T47D (cell line): Measurements from ENCODE around the gene CLRN1.

ENCODE experiments used
- DNase-seq, 2 experiments: peaks; one replicate each; pipeline versions ENCODE4 v3.0.0 to v3.0.0-alpha.2; 2011 to 2012; ENCODE audit warnings: low read depth in 1 of 2, low spot score in 1 of 2
- JUND ChIP-seq: IDR thresholded peaks from 2 replicates; pipeline ENCODE4 v1.6.1; 2012; ENCODE audit warnings: low read depth
- in situ Hi-C: cut with HindIII; loops from 2 replicates; pipeline ENCODE4 v1.10.0; 2016; ENCODE audit warnings: low sequenced_read_pairs, low pct_unique_long_range_greater_than_20kb

Gene CLRN1

DNA sequence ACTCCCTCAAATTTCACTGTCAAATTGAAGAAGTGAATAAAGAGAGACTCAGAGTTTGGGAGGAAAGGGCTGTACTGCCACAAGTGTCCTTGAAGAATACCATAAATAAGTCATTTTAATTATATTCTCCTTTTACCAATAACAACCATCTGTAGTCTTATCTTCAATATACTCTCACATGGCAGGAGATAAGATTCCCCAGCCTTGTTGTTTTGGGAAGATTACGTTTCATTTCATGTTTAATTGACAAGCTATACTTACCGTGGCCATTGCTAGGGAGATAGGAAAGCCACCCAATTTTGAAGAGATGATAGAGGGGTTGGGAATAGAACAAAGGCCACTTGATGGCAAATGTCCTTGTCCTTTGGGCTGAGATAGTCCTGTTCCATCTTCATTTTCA lies 69.5 kb downstream of the CLRN1 start:
- no peak for DNase-seq
- in situ Hi-C loops, result no loop called here
- no peak for TF ChIP-seq JUND

GRCh38 chr3:150901793-150902192 lies 70.7 kb downstream of the CLRN1 start:
- in situ Hi-C loops, result no loop called here
- TF ChIP-seq JUND, result no peak
- DNase-seq, result no peak

DNA sequence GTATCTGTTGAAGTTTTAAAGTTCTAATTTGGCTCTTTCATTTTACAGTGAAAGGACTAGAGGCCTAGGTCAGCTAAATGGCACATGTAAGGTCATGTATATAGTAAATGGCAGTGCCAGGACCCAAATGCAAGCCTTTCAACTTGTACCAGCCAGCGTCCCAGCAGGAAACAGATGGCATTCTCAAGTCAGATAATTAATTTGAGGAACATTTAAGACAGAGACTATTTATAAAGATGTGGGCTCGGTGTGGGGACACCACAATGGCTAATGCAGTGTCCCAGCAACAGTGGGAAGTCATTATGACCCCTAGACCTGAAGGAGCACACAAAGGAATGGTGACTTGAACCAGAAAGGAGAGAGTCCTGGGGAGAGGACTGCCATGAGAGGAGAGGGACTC lies 73.4 kb downstream of the CLRN1 start:
- in situ Hi-C loops, result no loop called here
- no peak for TF ChIP-seq JUND
- no peak for DNase-seq

- no peak for TF ChIP-seq JUND
- in situ Hi-C loops, result no loop called here
- DNase-seq, result no peak
Measured at GRCh38 chr3:150898046-150898754, 74.3 kb downstream of the CLRN1 start.

- in situ Hi-C loops, result no loop called here
- no peak for DNase-seq
- TF ChIP-seq JUND, result no peak
Measured at GRCh38 chr3:150897592-150897991, 74.9 kb downstream of the CLRN1 start.

DNA sequence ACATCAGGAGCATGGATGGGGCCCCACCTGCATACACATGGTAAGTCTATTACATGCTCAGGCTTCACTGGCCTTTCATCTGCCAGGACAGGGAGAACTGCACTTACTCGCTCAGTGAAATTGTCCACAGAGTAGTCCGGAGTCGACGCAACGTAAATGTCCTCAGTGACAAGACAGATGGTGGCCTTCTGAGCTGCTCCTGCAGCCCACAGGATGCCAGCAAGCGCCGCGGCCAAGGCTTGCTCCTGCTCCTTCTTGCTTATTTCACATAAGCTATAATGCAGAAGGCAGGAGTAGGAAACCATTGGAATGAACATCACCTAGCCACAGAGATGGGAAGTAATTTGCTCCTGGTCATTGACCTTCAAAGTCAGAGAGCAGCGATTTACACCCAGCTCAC lies 81.7 kb downstream of the CLRN1 start:
- TF ChIP-seq JUND, result no peak
- DNase-seq, result no peak
- in situ Hi-C loops, result no loop called here

DNA sequence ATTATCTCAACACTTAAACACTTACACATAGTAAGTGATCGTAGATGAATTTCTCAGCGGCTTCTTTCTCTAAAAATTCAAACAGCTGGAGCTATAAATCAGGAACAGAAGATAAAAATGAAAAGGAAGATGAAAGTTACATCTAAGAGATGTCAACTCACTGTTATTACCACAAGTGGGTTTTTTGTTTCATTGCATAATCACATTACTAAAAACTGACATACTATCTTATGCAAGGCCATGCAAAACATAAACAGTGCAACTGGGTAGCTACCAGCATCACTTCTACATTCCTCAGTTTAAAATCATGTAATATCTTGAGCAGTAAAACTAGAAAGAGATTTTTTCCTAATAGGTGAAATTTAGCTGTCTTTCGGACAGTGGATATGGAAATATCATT lies 82.2 kb downstream of the CLRN1 start:
- no peak for TF ChIP-seq JUND
- no peak for DNase-seq
- in situ Hi-C loops, result no loop called here

DNA sequence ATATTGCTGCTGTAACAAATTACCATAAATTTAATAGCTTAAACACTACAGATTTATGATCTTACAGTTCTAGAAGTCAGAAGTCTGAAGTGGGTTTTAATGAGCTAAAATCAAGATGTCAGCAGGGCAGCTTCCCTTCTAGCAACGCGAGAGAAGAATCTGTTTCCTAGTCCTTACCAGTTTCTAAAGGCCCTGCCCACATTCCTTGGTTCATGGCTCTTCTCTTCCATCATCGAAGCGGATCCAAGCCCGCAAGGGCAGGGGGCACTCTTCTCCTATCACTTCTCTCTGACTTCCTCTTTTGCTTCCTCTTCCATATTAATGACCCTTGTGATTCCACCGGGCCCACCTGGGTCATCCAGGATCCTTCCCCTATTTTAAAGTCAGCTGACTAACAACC lies 83.4 kb downstream of the CLRN1 start:
- no peak for TF ChIP-seq JUND
- in situ Hi-C loops, result no loop called here
- DNase-seq, result no peak

GRCh38 chr3:150887031-150887430 lies 85.5 kb downstream of the CLRN1 start:
- in situ Hi-C loops, result no loop called here
- DNase-seq, result no peak
- TF ChIP-seq JUND, result no peak

DNA sequence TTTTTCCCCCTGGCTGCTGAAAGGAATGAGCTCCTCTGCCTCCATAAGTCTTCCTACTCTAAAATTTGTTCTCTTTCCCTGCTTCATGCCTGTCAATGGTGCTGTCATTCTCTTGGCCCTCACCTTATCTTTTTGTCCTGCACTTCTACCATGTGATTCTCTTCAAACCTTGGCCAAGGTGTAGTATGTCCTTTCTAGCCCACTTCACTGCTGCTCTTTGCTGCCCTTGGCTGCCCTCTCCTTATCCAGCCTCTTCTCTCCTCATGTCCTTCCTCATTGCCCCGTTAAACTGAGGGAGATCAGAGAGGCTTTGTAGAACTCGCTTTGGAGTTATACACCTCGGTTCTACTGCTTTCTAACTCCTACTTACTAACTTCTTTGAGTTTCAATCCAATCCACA lies 87.0 kb downstream of the CLRN1 start:
- in situ Hi-C loops, result no loop called here
- no peak for TF ChIP-seq JUND
- DNase-seq, result no peak

DNA sequence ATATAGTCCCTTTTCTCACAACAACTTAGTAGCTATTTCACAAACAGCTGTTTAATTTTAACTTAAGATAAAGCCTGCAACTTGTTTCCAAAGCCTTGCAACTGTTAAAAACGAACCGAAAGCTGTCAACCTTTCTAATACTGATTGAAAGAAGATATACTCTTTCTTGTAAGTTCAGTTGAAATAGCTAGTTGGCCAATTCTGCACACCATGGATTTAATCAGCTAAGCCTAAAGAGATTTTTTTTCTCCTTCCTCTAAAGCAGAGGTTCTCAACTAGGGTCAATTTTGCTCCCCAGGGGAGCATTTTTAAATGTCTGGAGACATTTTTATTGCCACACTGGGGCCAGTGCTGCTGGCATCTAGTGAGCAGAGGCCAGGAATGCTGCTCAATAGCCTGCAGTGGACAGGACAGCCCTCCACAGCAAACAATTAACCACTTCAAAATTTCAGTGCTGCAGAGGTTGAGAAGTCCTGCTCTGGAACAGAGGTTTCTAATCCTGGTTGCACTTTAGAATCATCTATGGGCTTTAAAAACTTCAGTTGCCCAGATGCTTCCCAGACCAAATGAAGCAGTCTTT lies 93.4 kb downstream of the CLRN1 start:
- no peak for DNase-seq
- in situ Hi-C loops, result no loop called here
- no peak for TF ChIP-seq JUND

- DNase-seq, result no peak
- no peak for TF ChIP-seq JUND
- in situ Hi-C loops, result no loop called here
Measured at GRCh38 chr3:150878290-150878689, 94.2 kb downstream of the CLRN1 start.

DNA sequence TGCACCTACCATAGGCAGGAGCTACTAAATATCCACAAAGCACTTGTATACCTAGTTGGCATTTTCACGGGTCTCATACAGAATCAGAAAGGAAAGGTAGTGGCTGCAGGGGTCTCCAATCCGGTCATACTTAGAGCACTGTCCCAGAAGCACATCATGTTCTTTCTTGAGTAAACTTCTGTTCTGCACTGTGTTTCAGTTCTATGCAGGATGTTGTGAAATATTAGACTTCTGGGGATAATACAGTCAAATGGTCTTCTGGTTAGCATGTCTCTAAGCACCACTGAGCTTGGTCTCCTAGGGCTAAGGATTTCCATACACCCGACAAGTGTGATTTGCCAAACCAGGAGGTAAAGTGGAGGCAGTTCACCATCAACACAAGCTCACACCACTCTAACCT lies 95.2 kb downstream of the CLRN1 start:
- in situ Hi-C loops, result no loop called here
- TF ChIP-seq JUND, result no peak
- DNase-seq, result no peak
